GM12875 (cell line): ENCODE data around the gene SFMBT1.

Experiments
- H3K4me3 ChIP-seq: one replicate; pipeline ENCODE4 v1.5.1; 2011; ENCODE audit warnings: low read depth, low read length, control low read depth
- CTCF ChIP-seq: IDR thresholded peaks from 2 replicates; pipeline ENCODE4 v1.5.1; 2011; ENCODE audit warnings: low read depth, mild to moderate bottlenecking, control low read depth, inconsistent platforms, low read length, moderate library complexity, borderline replicate concordance; ENCODE audit not compliant: insufficient read depth

Gene SFMBT1

GRCh38 chr3:53083949-53084309, 38.1 kb upstream of the SFMBT1 start:
- no peak for TF ChIP-seq CTCF
- no peak overlapping the region for H3K4me3 ChIP-seq

DNA sequence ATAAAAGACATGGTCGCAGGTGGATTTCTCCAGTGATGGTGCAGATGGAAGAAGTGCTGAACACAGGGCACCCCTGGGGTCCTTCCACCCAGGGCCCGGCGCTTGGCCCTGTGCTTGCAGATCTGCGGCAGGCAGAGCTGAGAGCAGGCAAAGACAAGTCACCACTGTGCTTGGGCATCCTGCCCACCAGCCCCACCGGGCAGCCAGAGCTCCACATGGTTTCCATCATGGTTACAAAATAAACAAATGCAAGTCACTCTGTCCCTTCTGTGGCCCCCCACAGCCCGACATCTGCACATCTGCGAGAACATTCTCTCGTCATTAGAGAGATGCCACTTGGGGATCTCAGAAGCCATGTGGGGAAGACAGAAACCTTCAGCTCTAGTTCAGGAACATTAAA, 37.6 kb upstream of the SFMBT1 start:
- no peak for TF ChIP-seq CTCF
- no peak overlapping the region for H3K4me3 ChIP-seq

GRCh38 chr3:53082736-53083135, 36.9 kb upstream of the SFMBT1 start:
- H3K4me3 ChIP-seq, result no peak overlapping the region
- TF ChIP-seq CTCF, result no peak

- no peak overlapping the region for H3K4me3 ChIP-seq
- no peak for TF ChIP-seq CTCF
These were observed 35.4 kb upstream of the SFMBT1 start for GRCh38 chr3:53081318-53081717.

DNA sequence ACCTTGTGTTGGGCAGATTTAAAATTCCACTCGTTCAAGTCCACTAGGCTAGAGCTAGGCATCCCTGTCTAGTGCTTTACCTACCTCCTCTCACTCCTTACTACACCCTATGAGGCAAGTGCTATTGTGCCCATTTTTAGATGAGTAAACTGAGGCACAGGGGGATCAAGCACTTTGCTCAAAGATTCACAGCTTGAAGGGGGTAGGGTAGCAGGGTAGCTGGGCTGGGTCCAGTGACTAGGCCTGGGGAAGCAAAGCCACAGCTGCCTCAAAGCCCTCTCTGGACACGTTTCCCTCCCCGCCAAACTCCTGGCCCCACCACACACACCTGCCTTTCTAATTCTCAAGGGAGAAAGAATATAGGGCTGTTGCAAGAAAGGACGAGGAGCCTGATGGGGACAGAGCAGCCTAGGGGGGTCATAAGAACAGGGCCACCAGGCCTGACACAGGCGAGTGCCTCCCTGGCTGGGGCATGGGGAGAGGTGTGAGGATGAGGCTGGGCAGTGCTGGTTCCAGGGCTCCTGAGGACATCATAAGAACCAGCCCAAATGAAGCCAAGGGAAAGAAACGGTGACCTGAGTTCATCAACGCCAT, 34.8 kb upstream of the SFMBT1 start:
- TF ChIP-seq CTCF, result no peak
- H3K4me3 ChIP-seq, result no peak overlapping the region

DNA sequence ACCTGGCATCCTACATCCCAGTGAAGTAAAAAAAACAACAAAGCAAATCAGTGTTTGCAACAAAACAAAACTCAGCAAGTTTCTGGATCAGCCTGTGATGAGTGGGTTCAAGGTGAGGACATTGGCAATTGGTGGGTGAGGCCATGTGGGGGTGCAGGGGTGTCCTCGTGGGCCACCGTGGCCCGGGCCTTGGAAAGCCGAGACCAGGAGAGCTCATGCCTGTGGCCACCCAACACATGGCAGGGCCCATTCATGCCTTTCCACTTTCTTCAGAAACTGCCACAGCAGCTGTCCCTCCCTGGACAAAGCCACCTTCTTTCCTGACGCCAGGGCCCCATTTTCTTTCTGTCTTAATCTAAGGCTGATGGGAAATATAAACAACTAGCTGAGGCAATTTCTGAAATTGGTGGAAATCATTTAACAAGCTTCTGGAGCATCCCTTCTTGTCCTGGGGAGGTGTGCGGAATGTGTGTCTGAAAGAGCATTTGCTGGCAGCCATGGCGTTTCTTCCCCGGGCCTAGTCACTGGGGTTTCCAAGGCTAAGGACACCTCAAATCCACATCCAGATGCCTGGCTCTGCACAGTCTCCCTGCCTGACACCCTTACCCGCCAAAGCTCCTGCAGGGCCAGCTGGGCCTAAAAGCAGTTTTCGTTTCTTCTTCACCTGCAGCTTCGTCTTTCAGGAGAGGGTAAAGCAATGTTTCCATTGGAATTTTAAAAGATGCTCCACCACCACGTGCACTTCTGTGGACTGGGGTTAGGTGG, 34.1 kb upstream of the SFMBT1 start:
- no peak overlapping the region for H3K4me3 ChIP-seq
- no peak for TF ChIP-seq CTCF

GRCh38 chr3:53079147-53079546, 33.3 kb upstream of the SFMBT1 start:
- no peak overlapping the region for H3K4me3 ChIP-seq
- no peak for TF ChIP-seq CTCF
